ENCODE data around the gene NGFR.

DNA sequence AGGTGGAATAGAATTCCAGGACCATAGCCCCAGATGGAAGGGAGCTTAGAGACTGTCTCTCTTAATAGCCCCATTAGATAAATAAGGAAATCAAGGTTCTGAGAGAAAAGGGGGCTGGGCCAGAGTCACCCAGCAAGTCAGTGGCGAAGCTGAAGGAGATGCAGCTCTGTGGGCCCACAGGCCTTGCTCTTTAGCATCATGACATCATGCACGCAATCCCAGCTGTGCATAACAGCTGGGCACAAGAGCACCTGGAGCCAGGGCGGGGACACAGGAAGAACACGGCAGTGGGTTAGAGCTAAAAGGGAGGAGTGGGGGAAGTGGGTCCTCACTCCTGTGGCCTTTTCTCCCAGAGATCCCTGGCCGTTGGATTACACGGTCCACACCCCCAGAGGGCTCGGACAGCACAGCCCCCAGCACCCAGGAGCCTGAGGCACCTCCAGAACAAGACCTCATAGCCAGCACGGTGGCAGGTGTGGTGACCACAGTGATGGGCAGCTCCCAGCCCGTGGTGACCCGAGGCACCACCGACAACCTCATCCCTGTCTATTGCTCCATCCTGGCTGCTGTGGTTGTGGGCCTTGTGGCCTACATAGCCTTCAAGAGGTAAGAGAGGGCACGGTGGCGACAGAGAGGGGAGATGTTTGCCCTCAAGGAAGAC, 15.1 kb downstream of the NGFR start:
- TF ChIP-seq, protein P1, sequence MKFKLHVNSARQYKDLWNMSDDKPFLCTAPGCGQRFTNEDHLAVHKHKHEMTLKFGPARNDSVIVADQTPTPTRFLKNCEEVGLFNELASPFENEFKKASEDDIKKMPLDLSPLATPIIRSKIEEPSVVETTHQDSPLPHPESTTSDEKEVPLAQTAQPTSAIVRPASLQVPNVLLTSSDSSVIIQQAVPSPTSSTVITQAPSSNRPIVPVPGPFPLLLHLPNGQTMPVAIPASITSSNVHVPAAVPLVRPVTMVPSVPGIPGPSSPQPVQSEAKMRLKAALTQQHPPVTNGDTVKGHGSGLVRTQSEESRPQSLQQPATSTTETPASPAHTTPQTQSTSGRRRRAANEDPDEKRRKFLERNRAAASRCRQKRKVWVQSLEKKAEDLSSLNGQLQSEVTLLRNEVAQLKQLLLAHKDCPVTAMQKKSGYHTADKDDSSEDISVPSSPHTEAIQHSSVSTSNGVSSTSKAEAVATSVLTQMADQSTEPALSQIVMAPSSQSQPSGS (CRISPR knock-in tag; IDR thresholded peaks at IDR 0.05; ENCODE audit: borderline replicate concordance, low read depth): no peak
- TF ChIP-seq, protein P2, sequence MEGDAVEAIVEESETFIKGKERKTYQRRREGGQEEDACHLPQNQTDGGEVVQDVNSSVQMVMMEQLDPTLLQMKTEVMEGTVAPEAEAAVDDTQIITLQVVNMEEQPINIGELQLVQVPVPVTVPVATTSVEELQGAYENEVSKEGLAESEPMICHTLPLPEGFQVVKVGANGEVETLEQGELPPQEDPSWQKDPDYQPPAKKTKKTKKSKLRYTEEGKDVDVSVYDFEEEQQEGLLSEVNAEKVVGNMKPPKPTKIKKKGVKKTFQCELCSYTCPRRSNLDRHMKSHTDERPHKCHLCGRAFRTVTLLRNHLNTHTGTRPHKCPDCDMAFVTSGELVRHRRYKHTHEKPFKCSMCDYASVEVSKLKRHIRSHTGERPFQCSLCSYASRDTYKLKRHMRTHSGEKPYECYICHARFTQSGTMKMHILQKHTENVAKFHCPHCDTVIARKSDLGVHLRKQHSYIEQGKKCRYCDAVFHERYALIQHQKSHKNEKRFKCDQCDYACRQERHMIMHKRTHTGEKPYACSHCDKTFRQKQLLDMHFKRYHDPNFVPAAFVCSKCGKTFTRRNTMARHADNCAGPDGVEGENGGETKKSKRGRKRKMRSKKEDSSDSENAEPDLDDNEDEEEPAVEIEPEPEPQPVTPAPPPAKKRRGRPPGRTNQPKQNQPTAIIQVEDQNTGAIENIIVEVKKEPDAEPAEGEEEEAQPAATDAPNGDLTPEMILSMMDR (IDR thresholded peaks at IDR 0.05): no peak
- TF ChIP-seq NFYB (CRISPR knock-in tag; conservative IDR thresholded peaks at IDR 0.05; ENCODE audit: low read depth): no peak
- TF ChIP-seq RELA (CRISPR knock-in tag; IDR thresholded peaks at IDR 0.05; ENCODE audit: borderline replicate concordance): no peak
- TF ChIP-seq CREB1 (CRISPR knock-in tag; IDR thresholded peaks at IDR 0.05): no peak

All from WTC11 (cell line).